NCI-H187 treated with DMSO at 0.1 percent for 48 hours (cell line): Measurements from ENCODE around the gene PRIM2.
"Not testable (repeated sequence)": the region's sequence is repeated elsewhere in the genome, so short reads cannot be mapped to it uniquely, and the experiment has no call there.

Experiments used
- DNase-seq: peaks from one replicate; lab custom pipeline; 2025; lab: John Stamatoyannopoulos, UW

The PRIM2 gene

GRCh38 chr6:57610612-57611011 is 293.2 kb downstream of the PRIM2 start:
- not testable (repeated sequence) for DNase-seq

GRCh38 chr6:57618959-57619358 is 301.5 kb downstream of the PRIM2 start:
- DNase-seq, result not testable (repeated sequence)

DNA sequence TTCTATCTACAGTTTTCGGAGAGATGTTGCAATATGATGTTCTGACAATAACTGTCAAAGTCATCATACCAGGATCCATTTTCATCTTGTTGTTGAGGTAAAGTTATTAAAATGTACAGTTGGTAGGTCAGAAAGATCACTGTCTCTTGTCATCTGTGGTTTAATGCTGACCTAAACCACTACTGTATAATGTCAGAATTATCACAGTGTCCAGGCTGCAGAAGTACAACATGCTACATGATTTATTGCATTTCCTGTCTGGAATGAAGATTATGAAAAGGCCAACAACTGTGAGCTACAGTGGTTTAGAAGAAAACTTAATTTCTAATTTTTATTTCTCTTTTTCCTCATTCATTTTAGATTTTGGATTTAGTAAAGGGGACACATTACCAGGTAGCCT is 314.3 kb downstream of the PRIM2 start:
- DNase-seq, result not testable (repeated sequence)

DNA sequence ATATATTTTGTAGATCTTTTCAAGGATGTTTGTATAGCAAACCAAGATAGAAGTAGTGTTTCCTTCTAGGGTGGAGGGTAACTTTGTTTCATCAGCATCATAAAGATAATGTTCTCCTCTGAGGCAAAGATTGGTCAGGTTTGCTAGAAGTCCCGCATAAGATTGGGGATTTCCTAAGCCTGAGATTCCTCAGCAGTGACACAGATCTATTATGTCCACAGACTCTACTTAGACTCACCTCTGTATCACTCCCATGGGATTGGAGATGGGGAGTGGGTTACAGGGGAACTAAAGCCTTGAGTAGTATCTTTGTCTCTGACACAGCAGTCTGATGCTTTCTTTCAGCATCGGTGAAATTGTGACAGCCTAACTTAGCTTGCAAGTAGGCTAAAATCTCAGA is 341.1 kb downstream of the PRIM2 start:
- DNase-seq, result not testable (repeated sequence)

- not testable (repeated sequence) for DNase-seq
These were observed 342.4 kb downstream of the PRIM2 start for GRCh38 chr6:57659794-57660193.

DNA sequence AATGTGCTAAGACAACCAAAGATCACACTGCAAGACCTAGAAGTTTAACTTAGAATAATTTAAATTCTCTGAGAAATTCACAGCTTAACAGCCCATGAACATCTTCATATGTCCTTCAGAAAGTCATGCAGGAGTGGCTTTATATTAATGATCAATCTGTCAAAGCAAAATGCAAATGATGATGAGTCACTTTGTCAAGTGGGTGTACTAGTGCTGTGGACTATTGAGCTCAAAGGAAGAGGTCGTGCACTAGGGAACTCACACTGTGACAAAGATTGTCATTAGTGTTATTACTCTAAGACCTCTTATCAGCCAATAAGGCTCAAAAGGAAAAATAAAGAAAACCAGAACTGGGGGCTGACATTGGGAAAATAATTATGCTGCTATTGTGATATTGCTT is 343.5 kb downstream of the PRIM2 start:
- DNase-seq, result not testable (repeated sequence)

DNA sequence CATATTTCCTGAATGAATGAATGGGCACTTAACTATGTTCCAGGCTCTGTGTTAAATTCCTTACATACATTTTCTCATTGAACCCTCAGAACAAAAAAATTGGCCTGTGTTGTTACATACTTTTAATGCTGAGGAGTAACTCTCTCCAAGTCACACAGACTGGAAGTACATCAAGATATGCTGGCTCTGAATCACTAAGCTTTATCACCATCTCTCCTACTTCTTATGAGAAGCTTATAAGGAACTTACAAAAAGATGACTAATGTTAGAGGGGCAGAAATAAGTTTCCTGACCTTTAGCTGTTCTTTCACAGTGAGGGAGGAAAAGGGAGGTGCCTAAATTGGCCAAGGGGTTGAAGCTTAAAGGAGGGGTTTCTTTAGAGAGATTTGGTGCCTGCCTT is 350.7 kb downstream of the PRIM2 start:
- not testable (repeated sequence) for DNase-seq

DNA sequence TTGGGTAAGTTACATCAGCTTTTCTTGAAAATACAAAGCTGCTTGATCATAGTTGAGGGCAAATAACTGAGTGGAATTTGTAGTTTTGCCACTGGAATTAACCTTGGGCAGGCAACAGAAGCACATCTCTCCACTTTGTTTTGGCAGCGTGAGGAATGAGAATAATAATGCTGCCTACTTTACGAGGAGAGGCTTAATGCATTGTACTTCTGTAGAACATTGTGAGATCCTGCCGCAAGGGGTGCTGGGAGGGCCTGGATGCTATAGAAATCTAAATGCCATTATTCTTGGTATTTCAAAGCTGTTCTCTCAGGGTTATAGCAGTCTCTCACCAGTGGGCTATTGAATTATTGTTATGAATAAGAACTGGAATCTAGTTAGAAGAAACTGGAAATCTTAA is 353.8 kb downstream of the PRIM2 start:
- DNase-seq, result not testable (repeated sequence)

DNA sequence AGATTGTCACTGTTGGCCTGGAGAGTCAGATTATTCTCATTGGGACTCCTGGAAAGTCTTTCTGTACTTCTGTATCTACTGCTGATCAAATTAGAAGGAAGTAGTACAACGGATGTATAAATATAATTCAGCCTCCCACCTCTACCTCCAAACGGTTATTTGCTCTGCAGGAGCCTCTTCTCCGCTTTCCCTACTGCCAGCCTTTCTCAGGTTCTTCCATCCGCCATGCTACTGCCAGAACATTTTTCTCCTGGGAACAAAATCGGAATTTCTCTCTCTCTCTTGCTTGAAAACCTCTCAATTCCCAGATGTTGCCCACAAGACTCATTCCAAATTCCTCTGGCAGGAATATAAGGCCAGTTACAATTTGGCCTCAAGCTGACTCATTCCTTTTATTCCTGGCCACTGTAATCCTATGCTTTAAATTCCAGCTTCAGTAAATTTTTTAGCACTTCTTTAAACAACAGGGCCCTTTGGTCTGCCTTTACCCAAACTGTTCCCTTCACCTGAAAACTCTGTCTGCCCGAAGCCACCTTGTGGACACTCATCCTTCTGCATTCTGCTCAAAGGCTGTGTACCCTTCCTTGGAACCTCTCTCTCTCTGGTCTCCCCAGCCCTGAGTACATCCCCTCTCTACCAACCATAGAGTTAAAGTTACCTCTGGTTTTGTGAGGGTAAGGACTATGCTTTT is 354.7 kb downstream of the PRIM2 start:
- DNase-seq, result not testable (repeated sequence)

DNA sequence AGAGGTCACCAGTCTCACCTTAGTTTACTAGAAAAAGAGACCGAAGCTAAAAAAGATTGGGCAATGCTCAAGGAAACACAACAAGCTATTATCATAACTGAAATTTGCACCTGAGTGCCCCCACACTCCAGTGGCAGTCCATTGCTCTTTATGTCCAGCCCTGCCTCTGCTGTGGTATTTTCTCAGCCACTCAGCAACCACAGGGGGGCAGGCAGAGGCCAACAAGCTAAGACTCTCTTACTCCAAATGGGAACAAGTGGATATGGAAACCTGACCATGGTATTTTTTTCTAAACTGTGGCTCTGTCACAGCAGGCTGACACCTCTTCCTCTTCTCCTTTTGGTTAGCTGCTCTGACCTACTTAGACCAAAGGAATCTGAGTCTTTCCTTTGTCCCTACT is 355.9 kb downstream of the PRIM2 start:
- DNase-seq, result not testable (repeated sequence)

DNA sequence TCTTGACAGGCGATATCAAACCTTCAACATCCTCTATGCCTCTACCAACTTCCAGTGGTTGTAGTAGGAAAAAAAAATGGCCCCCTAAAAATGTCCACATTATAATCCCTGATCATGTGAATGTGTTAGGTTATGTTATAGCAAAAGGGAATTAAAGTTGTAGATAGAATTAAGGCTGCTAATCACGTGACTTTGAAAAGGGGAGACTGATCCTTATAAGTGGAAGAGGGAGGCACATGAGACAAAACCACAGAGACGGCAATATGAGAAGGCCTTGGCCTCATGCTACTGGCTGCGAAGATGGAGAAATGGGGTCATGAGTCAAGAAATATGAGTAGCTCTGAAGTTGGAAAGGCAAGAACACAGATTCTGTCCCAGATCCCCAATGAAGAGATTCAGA is 358.0 kb downstream of the PRIM2 start:
- not testable (repeated sequence) for DNase-seq

DNA sequence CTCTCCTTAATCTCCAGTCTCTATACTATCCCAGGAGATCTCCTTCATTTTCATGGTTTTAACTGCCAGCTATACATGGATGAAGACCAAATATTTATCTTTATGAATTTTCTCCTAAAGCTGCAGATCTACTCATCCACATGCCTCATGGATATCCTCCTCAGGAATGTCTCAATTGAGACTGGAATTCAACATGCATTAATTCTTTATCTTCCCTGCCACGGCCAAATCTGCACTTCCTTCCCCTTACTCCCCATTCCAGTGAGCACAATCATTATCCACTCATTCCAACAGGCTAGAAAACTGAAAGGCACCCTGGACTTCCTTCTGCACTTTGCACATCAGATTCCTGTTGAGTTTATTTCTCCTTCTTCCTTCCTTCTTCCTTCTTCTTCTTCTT is 379.0 kb downstream of the PRIM2 start:
- not testable (repeated sequence) for DNase-seq
